Ascending aorta (tissue), 2 donors: Measurements from ENCODE around the gene HSD17B11. TPM values are rescaled to one million over a fixed set of nuclear protein-coding genes. Genes with fewer than 3 reads are reported as not detected.
A peak's percentile ranks its signal among the peaks of the same experiment; 100 is the strongest.
"Not testable (repeated sequence)": the region's sequence is repeated elsewhere in the genome, so short reads cannot be mapped to it uniquely, and the experiment has no call there.

Experiments used
- DNase-seq, 2 donors: peaks; one replicate each; pipeline ENCODE4 v3.0.0-alpha.2; 2019; ENCODE audit warnings: low spot score in 2 of 2
- H3K27ac ChIP-seq, 2 donors: fragments of 200-600 bp; sonication (generic); one replicate each; pipeline ENCODE4 v1.5.1; 2016 to 2017; ENCODE audit warnings: mild to moderate bottlenecking in 1 of 2
- H3K27me3 ChIP-seq: fragments of 200-600 bp; sonication (generic); one replicate; pipeline ENCODE4 v1.5.1; 2017
- H3K36me3 ChIP-seq, 2 donors: fragments of 200-600 bp; sonication (generic); one replicate each; pipeline ENCODE4 v1.5.1; 2016
- H3K4me1 ChIP-seq, 2 donors: fragments of 200-600 bp; sonication (generic); one replicate each; pipeline ENCODE4 v1.5.1; 2016 to 2017; ENCODE audit warnings: mild to moderate bottlenecking in 1 of 2
- H3K4me3 ChIP-seq, 2 donors: fragments of 200-600 bp; sonication (generic); one replicate each; pipeline ENCODE4 v1.5.1; 2016 to 2017; ENCODE audit warnings: mild to moderate bottlenecking in 1 of 2
- H3K9me3 ChIP-seq, 2 donors: fragments of 200-600 bp; sonication (generic); one replicate each; pipeline ENCODE4 v1.5.1; 2016
- CTCF ChIP-seq, 3 experiments: fragments of 200-600 bp in 2 of 3; fragments of 450-650 bp in 1 of 3; sonication (generic) in 2 of 3; IDR thresholded peaks; one replicate each; pipeline ENCODE4 v1.5.1; 2016 to 2019; ENCODE audit warnings: antibody characterized with exemption in 3 of 3, mild to moderate bottlenecking in 1 of 3, moderate library complexity in 1 of 3
- intact Hi-C: fragments of 100-400 bp; cut with DNase I; formaldehyde crosslinking; loops from one replicate; pipeline ENCODE4 v1.15.1; 2023
- total RNA-seq: library from RNA; depleted of rRNA; stranded (reverse); fragments of >200 nt; gene quantifications from one replicate; pipeline ENCODE4 v1.1.0, GENCODE V29; 2016

HSD17B11 gene
- total RNA-seq, 1 donor from 2014 or later = 29.8 TPM

- peaks cover 0 to 7% of the 10 kb centered on the region in 2 donors for H3K9me3 ChIP-seq
- intact Hi-C loops = no loop called here
- H3K4me1 ChIP-seq = peaks cover 3 to 4% of the 10 kb centered on the region in 2 donors
- no peak for DNase-seq
- H3K27me3 ChIP-seq = no peaks in the 10 kb centered on the region
- H3K36me3 ChIP-seq = peaks cover 3 to 13% of the 10 kb centered on the region in 2 donors
- no peak overlapping the region for H3K4me3 ChIP-seq
- H3K27ac ChIP-seq = no peak overlapping the region
- TF ChIP-seq CTCF (IDR thresholded peaks at IDR 0.05) = no peak
Observed at GRCh38 chr4:87345139-87345538, 45.8 kb downstream of the HSD17B11 start.

- TF ChIP-seq CTCF (IDR thresholded peaks at IDR 0.05) = no peak
- Histone ChIP-seq H3K27me3 (no peaks in the 10 kb centered on the region), H3K27ac (peak overlapping the region; percentile 41 to 46), H3K36me3 (peaks cover 3 to 19% of the 10 kb centered on the region in 2 donors), H3K9me3 (peaks cover 0 to 7% of the 10 kb centered on the region in 2 donors), H3K4me1 (peaks cover 4 to 9% of the 10 kb centered on the region in 2 donors), H3K4me3 (no peak overlapping the region)
- no peak for DNase-seq
- intact Hi-C loops = no loop called here
Observed at GRCh38 chr4:87342872-87343271, 48.1 kb downstream of the HSD17B11 start.

GRCh38 chr4:87341954-87342635, 48.9 kb downstream of the HSD17B11 start:
- DNase-seq = peak in 1 of 2 donors; percentile 69
- H3K9me3 ChIP-seq, H3K4me1 ChIP-seq, intact Hi-C loops, H3K27me3 ChIP-seq: not testable (repeated sequence)
- Histone ChIP-seq H3K36me3 (peaks cover 3 to 24% of the 10 kb centered on the region in 2 donors), H3K4me3 (peak overlapping the region; percentile 27 to 54), H3K27ac (peak overlapping the region; percentile 41 to 46)

GRCh38 chr4:87339440-87339839, 51.5 kb downstream of the HSD17B11 start:
- H3K27me3 ChIP-seq = no peaks in the 10 kb centered on the region
- intact Hi-C loops = no loop called here
- H3K36me3 ChIP-seq = peaks cover 0 to 32% of the 10 kb centered on the region in 2 donors
- no peak for DNase-seq
- H3K4me3 ChIP-seq = no peak overlapping the region
- no peaks in the 10 kb centered on the region for H3K9me3 ChIP-seq
- H3K27ac ChIP-seq = peak overlapping the region; percentile 7 to 69
- peaks cover 4 to 9% of the 10 kb centered on the region in 2 donors for H3K4me1 ChIP-seq
- TF ChIP-seq CTCF (IDR thresholded peaks at IDR 0.05) = no peak

GRCh38 chr4:87337361-87337760, 53.6 kb downstream of the HSD17B11 start:
- Histone ChIP-seq H3K27ac (no peak overlapping the region), H3K27me3 (no peaks in the 10 kb centered on the region), H3K36me3 (peaks cover 0 to 39% of the 10 kb centered on the region in 2 donors), H3K9me3 (peaks cover 5 to 15% of the 10 kb centered on the region in 2 donors), H3K4me3 (no peak overlapping the region), H3K4me1 (peaks cover 0 to 6% of the 10 kb centered on the region in 2 donors)
- DNase-seq = no peak
- intact Hi-C loops = no loop called here
- no peak for TF ChIP-seq CTCF (IDR thresholded peaks at IDR 0.05)

GRCh38 chr4:87333267-87333666, 57.7 kb downstream of the HSD17B11 start:
- Histone ChIP-seq H3K4me3 (no peak overlapping the region), H3K9me3 (peaks cover 5 to 17% of the 10 kb centered on the region in 2 donors), H3K27me3 (no peaks in the 10 kb centered on the region), H3K4me1 (no peaks in the 10 kb centered on the region), H3K27ac (no peak overlapping the region), H3K36me3 (peaks cover 0 to 36% of the 10 kb centered on the region in 2 donors)
- TF ChIP-seq CTCF (IDR thresholded peaks at IDR 0.05) = no peak
- intact Hi-C loops = no loop called here
- DNase-seq = no peak
